Chondrocyte (in vitro differentiated cells): ENCODE measurements around the gene HIP1R. TPM values are rescaled to one million over a fixed set of nuclear protein-coding genes. Genes with fewer than 3 reads are reported as not detected.

Experiments used
- DNase-seq: peaks from one replicate; pipeline ENCODE4 v3.0.0; 2021; ENCODE audit warnings: mixed read lengths, low spot score
- H3K27ac Mint-ChIP-seq: one replicate; pipeline ENCODE4 v1.8.0; 2021; ENCODE audit warnings: mild to moderate bottlenecking, moderate library complexity, mixed read lengths; ENCODE audit not compliant: unreplicated experiment
- H3K27me3 Mint-ChIP-seq: 2 replicates; pipeline ENCODE4 v1.8.0; 2021; ENCODE audit warnings: low read depth, mixed read lengths
- H3K36me3 Mint-ChIP-seq: 2 replicates; pipeline ENCODE4 v1.8.0; 2021; ENCODE audit warnings: low read depth, mixed read lengths
- H3K4me1 Mint-ChIP-seq: 2 replicates; pipeline ENCODE4 v1.8.0; 2021; ENCODE audit warnings: low read depth, mild to moderate bottlenecking, mixed read lengths
- H3K4me3 Mint-ChIP-seq: one replicate; pipeline ENCODE4 v1.8.0; 2021; ENCODE audit warnings: mild to moderate bottlenecking, moderate library complexity, mixed read lengths; ENCODE audit not compliant: unreplicated experiment
- H3K9me3 Mint-ChIP-seq: 2 replicates; pipeline ENCODE4 v1.8.0; 2021; ENCODE audit warnings: low read depth, mixed read lengths
- CTCF ChIP-seq: fragments of 200-600 bp; sonication (generic); IDR thresholded peaks from 2 replicates; pipeline ENCODE4 v1.5.0; 2021; ENCODE audit warnings: antibody characterized with exemption, mild to moderate bottlenecking, moderate library complexity
- total RNA-seq: library from RNA; stranded (reverse); gene quantifications from 3 replicates; pipeline ENCODE4 v1.2.1, GENCODE V29; 2021

HIP1R gene
- total RNA-seq, 1 donor from 2014 or later, result 13.8 TPM

GRCh38 chr12:122895320-122895703 lies 60.1 kb downstream of the HIP1R start:
- Mint-ChIP-seq H3K4me3 (peak overlapping the region; percentile 93), H3K4me1 (peaks cover 57% of the 10 kb centered on the region), H3K27ac (peak overlapping the region; percentile 94), H3K36me3 (no peaks in the 10 kb centered on the region), H3K27me3 (no peaks in the 10 kb centered on the region), H3K9me3 (peaks cover 6% of the 10 kb centered on the region)
- TF ChIP-seq CTCF, result no peak
- no peak for DNase-seq

- H3K4me3 Mint-ChIP-seq, result peak within 1 kb of the TSS; percentile 93
- peaks cover 52% of the 10 kb centered on the region for H3K4me1 Mint-ChIP-seq
- peak within 1 kb of the TSS; percentile 94 for H3K27ac Mint-ChIP-seq
- no peaks in the 10 kb centered on the region for H3K27me3 Mint-ChIP-seq
- no peak for DNase-seq
- no peak for TF ChIP-seq CTCF
- H3K36me3 Mint-ChIP-seq, result no peaks in the 10 kb centered on the region
- H3K9me3 Mint-ChIP-seq, result peaks cover 6% of the 10 kb centered on the region
These were observed 60.7 kb downstream of the HIP1R start, which contains the start of gene VPS37B for GRCh38 chr12:122895704-122896636. Gene VPS37B (minus strand): TSS chr12:122896124. CDS start chr12:122896062, 62 bp downstream.

DNA sequence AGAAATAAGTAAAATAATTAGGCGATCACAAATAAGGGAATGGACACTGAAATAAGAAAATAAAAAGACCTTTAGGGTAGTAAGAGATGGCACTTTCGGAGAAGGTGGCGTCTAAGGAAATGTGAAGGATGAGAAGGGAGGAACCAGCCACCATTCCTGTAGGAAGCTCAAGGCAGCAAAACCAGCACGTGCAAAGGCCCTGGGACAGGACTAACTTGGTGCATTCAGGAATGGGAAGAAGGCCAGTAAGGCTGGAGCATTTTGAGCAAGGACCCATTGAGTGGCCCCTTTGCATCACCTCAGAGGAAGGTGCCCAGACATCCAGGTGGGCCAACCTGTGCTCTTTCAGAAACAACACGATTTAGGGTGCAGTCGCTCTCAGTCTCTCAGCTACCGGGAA lies 61.4 kb downstream of the HIP1R start:
- no peaks in the 10 kb centered on the region for H3K36me3 Mint-ChIP-seq
- peak overlapping the region; percentile 93 for H3K4me3 Mint-ChIP-seq
- H3K27me3 Mint-ChIP-seq, result no peaks in the 10 kb centered on the region
- no peak for TF ChIP-seq CTCF
- peaks cover 46% of the 10 kb centered on the region for H3K4me1 Mint-ChIP-seq
- no peak overlapping the region for H3K27ac Mint-ChIP-seq
- no peak for DNase-seq
- peaks cover 6% of the 10 kb centered on the region for H3K9me3 Mint-ChIP-seq

DNA sequence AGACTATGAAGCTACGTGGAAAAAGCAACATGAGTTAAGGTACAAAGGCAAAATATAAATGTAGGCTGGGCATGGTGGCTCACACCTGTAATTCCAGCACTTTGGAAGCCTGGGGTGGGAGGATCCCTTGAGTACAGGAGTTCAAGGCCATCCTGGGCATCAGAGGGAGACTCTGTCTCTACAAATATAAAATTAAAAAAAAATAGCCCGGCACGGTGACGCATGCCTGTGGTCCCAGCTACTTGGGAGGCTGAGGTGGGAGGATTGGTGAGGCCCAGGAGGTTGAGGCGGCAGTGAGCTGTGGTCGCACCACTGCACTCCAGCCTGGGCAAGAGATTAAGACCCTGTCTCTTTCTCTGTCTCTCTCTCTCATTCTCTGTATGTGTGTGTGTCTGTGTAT lies 64.6 kb downstream of the HIP1R start:
- Mint-ChIP-seq H3K4me3 (no peak overlapping the region), H3K4me1 (peaks cover 15% of the 10 kb centered on the region), H3K27me3 (no peaks in the 10 kb centered on the region), H3K36me3 (no peaks in the 10 kb centered on the region), H3K9me3 (peaks cover 6% of the 10 kb centered on the region), H3K27ac (no peak overlapping the region)
- no peak for TF ChIP-seq CTCF
- DNase-seq, result no peak

GRCh38 chr12:122902854-122903692 lies 67.8 kb downstream of the HIP1R start:
- H3K4me1 Mint-ChIP-seq, result peaks cover 6% of the 10 kb centered on the region

More at GRCh38 chr12:122902854-122903692, 67.8 kb downstream of the HIP1R start:
- Mint-ChIP-seq H3K27me3 (no peaks in the 10 kb centered on the region), H3K27ac (no peak overlapping the region), H3K36me3 (no peaks in the 10 kb centered on the region), H3K9me3 (no peaks in the 10 kb centered on the region), H3K4me3 (no peak overlapping the region)
- DNase-seq, result no peak
- TF ChIP-seq CTCF, result no peak
